HUES64 (cell line): ENCODE measurements around the gene TTC14.
"Not testable (repeated sequence)": the region's sequence is repeated elsewhere in the genome, so short reads cannot be mapped to it uniquely, and the experiment has no call there.

Experiments used
- H3K27ac ChIP-seq: 2 replicates; pipeline ENCODE4 v1.7.0; 2013; ENCODE audit warnings: low read depth, low read length, inconsistent platforms
- H3K27me3 ChIP-seq: 2 replicates; pipeline ENCODE4 v1.6.1; 2013; ENCODE audit warnings: mild to moderate bottlenecking, low read length; ENCODE audit not compliant: insufficient read depth
- H3K36me3 ChIP-seq: 2 replicates; pipeline ENCODE4 v1.6.1; 2013; ENCODE audit warnings: mild to moderate bottlenecking, low read length; ENCODE audit not compliant: insufficient read depth
- H3K4me1 ChIP-seq: 2 replicates; pipeline ENCODE4 v1.6.1; 2013; ENCODE audit warnings: mild to moderate bottlenecking, low read length, moderate library complexity; ENCODE audit not compliant: insufficient read depth
- H3K4me3 ChIP-seq: 2 replicates; pipeline ENCODE4 v1.5.1; 2013; ENCODE audit warnings: mild to moderate bottlenecking, low read length, moderate library complexity
- H3K9ac ChIP-seq: 2 replicates; pipeline ENCODE4 v1.6.1; 2013; ENCODE audit warnings: mild to moderate bottlenecking, low read depth, low read length
- H3K9me3 ChIP-seq: 2 replicates; pipeline ENCODE4 v1.6.1; 2013; ENCODE audit warnings: low read depth, low read length; ENCODE audit not compliant: insufficient read depth
- WGBS: fragments of 150-250, 120-280 bp; methylation state at CpG from one replicate; pipeline ENCODE4 v1.1.7; 2013; ENCODE audit warnings: missing lambda C conversion rate; 5-methylcytosine and 5-hydroxymethylcytosine counted together

The TTC14 gene

DNA sequence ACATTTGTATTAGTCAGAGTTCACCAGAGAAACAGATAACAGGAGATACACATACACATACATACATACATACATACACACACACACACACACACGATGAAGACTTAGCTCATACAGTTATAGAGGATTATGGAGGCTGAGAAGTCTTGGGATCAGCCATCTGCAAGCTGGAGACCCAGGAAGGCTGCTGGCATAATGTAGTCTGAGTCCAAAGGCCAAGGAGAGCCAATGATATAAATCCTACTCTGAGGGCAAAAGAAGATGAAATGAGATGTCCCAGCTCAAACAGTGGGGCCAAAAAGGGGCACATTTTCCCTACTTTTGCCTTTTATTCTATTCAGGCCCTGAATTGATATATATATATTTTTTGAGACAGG lies 6.4 kb upstream of the TTC14 start:
- no CpG with 5 or more reads among the region's 1 CpG for WGBS
- no peaks in the 10 kb centered on the region for H3K4me1 ChIP-seq
- H3K27ac ChIP-seq: no peak overlapping the region
- no peak overlapping the region for H3K4me3 ChIP-seq
- no peaks in the 10 kb centered on the region for H3K36me3 ChIP-seq
- no peak overlapping the region for H3K9ac ChIP-seq
- H3K9me3 ChIP-seq: no peaks in the 10 kb centered on the region
- peaks cover 30% of the 10 kb centered on the region for H3K27me3 ChIP-seq

DNA sequence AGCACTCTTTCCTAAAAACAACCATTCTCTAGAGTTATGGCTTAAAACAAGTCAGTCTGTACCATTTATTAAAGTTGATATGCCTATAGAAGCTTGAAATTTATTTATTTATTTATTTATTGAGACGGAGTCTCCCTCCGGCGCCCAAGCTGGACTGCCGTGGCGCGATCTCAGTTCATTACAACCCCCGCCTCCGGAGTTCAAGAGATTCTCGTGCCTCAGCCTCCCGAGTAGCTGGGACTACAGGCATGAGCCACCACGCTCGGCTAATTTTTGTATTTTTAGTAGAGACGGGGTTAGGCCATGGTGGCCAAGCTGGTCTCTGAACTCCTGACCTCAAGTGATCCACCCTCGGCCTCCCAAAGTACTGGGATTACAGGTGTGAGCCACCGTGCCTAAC lies 1.5 kb upstream of the TTC14 start:
- peaks cover 10% of the 10 kb centered on the region; the same call in 1 of the 2 replicates for H3K4me1 ChIP-seq
- WGBS: 95% methylated on average over 15 of the region's 15 CpGs

DNA sequence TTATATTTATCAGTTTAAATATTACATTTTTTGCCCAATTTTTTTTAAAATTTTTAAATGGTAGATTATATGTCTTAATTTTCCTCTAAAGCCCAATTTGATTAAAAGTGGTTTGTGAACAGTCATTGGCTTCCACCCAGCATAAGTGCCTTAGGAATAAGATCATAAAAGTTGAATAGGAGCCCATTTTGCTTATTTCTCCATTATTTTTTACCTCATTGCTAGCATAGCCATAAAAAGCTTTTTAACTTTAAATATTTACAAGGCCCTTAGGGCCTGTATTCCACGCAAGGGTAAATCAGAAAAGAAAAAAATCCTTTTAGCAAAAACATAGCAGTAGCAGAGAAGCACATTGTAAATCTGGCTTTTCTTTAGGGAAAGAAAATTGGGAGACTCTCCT lies 9.0 kb downstream of the TTC14 start:
- Histone ChIP-seq H3K9ac (no peak overlapping the region), H3K36me3 (peaks cover 87% of the 10 kb centered on the region), H3K9me3 (no peaks in the 10 kb centered on the region), H3K4me1 (no peaks in the 10 kb centered on the region), H3K27me3 (no peaks in the 10 kb centered on the region), H3K27ac (no peak overlapping the region), H3K4me3 (no peak overlapping the region)
- WGBS: 100% methylated on average over 1 of the region's 1 CpG

More for the DNA sequence above, 1.5 kb upstream of the TTC14 start:
- peaks cover 18% of the 10 kb centered on the region for H3K36me3 ChIP-seq
- H3K4me3 ChIP-seq: no peak overlapping the region
- H3K9me3 ChIP-seq: no peaks in the 10 kb centered on the region
- H3K27me3 ChIP-seq: peaks cover 38% of the 10 kb centered on the region
- no peak overlapping the region for H3K9ac ChIP-seq
- H3K27ac ChIP-seq: no peak overlapping the region

DNA sequence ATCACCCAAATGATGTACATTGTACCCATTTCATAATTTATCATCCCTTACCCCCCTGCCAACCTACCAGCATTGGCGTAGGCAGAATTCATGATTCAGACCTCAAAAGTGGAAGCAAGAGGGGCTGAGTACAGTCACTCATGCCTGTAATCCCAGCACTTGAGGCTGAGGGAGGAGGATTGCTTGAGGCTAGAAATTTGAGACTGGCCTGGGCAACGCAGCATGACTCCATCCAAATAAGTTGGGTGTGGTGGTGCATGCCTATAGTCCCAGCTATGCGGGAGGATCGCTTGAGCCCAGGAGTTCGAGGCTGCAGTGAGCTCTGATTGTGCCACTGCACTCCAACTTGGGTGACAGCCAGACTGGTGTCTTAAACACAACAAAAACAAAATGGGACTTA lies 10.4 kb downstream of the TTC14 start:
- Histone ChIP-seq H3K9ac (no peak overlapping the region), H3K27ac (no peak overlapping the region), H3K36me3 (peaks cover 73% of the 10 kb centered on the region), H3K9me3 (no peaks in the 10 kb centered on the region), H3K4me3 (no peak overlapping the region), H3K4me1 (no peaks in the 10 kb centered on the region), H3K27me3 (no peaks in the 10 kb centered on the region)
- 97% methylated on average over 5 of the region's 5 CpGs for WGBS

DNA sequence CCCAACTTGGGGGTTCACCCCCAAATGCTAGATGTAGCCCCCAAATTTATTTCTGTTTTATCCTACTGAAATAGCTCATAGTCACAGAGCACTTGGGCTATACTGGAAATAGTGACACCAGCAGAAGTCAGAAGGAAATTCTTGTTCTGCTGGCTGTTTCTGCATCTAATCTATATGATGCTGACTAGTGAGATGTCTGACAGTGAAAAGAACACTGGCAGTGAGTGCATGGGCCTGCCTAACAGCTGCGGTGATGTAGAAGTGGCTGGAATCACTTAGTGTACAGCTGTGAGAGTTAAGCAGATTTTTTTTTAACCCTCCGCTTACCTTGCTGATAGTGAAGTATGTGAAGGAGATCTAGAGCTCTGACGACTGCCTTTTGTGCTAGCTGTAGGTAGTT lies 14.0 kb downstream of the TTC14 start:
- WGBS: 85% methylated on average over 3 of the region's 3 CpGs
- H3K4me3 ChIP-seq: no peak overlapping the region
- H3K27ac ChIP-seq: no peak overlapping the region
- H3K4me1 ChIP-seq: no peaks in the 10 kb centered on the region
- H3K9me3 ChIP-seq: no peaks in the 10 kb centered on the region
- peaks cover 44% of the 10 kb centered on the region for H3K36me3 ChIP-seq
- no peak overlapping the region for H3K9ac ChIP-seq
- H3K27me3 ChIP-seq: no peaks in the 10 kb centered on the region

DNA sequence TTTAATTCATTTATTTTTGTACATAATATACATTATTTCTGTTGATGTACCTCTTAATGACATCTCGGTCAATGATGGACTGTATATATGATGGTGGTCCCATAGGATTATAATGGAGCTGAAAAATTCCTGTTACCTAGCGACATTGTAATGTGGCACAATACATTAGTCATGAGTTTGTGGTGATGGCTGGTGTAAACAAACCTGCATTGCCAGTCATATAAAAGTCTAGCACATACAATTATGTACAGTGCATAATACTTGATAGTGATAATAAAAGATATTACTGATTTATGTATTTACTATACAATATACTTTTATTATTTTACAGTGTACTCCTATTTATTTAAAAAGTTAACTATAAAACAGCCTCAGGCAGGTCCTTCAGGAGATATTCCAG lies 15.1 kb downstream of the TTC14 start:
- Histone ChIP-seq H3K27ac (no peak overlapping the region), H3K9me3 (no peaks in the 10 kb centered on the region), H3K4me1 (no peaks in the 10 kb centered on the region), H3K27me3 (no peaks in the 10 kb centered on the region), H3K4me3 (no peak overlapping the region), H3K36me3 (peaks cover 33% of the 10 kb centered on the region), H3K9ac (no peak overlapping the region)
- 100% methylated on average over 2 of the region's 2 CpGs for WGBS

DNA sequence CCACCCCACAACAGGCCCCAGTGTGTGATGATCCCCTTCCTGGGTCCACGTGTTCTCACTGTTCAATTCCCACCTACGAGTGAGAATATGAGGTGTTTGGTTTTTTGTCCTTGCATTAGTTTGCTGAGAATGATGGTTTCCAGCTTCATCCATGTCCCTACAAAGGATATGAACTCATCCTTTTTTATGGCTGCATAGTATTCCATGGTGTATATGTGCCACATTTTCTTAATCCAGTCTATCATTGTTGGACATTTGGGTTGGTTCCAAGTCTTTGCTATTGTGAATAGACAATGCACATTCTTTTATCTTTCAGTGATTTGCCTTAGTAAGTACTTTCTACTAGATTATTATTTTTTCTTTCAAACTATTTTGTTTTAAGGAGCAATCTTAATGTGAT lies 16.6 kb downstream of the TTC14 start:
- 91% methylated on average over 2 of the region's 2 CpGs for WGBS
- H3K9ac ChIP-seq, H3K27ac ChIP-seq, H3K4me1 ChIP-seq, H3K4me3 ChIP-seq, H3K27me3 ChIP-seq, H3K9me3 ChIP-seq: not testable (repeated sequence)
- peaks cover 19% of the 10 kb centered on the region for H3K36me3 ChIP-seq

DNA sequence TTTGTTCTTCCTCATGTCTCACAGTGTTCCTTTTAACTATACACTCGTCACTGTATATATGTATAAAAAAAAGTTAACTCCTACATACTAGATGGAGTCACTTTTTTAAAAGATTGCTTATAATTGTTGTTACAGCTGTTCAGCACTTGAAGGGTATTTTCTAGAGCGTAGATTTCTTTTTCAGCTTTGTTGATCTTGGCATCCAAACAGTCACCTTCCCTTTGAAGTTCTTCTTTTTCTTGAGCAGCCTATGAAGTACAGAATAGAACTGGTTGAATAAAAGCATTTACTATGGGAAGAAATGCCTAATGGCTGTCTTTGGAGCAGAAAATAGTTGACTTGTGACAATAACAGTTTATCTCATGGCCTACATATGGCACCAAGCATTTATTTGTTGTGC lies 17.8 kb downstream of the TTC14 start:
- WGBS: 90% methylated on average over 1 of the region's 2 CpGs
- Histone ChIP-seq H3K9me3 (no peaks in the 10 kb centered on the region), H3K27ac (no peak overlapping the region), H3K4me1 (0 out of 2 replicates have a peak, but pooled peaks cover 2% of the 10 kb centered on the region), H3K27me3 (no peaks in the 10 kb centered on the region), H3K36me3 (peaks cover 16% of the 10 kb centered on the region), H3K4me3 (no peak overlapping the region), H3K9ac (no peak overlapping the region)

DNA sequence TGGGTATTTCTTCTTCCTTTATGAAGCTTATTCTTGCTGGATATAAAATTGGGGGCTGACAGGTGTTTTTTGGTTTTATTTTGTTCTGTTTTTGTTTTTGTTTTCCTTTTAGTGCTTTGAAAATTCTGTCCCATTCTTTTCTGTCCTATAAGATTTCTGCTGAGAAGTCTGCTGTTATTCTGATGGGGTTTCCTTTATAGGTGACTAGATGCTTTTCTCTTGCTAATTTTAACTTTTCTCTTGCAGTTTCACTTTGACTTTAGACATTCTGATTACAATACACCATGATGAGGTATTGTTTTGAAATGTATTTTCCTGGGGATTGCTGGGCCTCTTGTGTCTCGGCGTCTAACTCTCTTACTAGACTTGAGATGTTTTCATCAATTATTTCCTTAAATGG lies 22.8 kb downstream of the TTC14 start:
- Histone ChIP-seq H3K9ac (no peak overlapping the region), H3K36me3 (0 out of 2 replicates have a peak, but pooled peaks cover 3% of the 10 kb centered on the region), H3K27ac (peak overlapping the region; percentile 46; the same call in 1 of the 2 replicates), H3K4me1 (peaks cover 2% of the 10 kb centered on the region; the same call in 1 of the 2 replicates), H3K4me3 (0 out of 2 replicates have a peak overlapping the region, but pooled peaks have one; percentile 4), H3K9me3 (no peaks in the 10 kb centered on the region), H3K27me3 (no peaks in the 10 kb centered on the region)
- WGBS: 75% methylated on average over 2 of the region's 2 CpGs

DNA sequence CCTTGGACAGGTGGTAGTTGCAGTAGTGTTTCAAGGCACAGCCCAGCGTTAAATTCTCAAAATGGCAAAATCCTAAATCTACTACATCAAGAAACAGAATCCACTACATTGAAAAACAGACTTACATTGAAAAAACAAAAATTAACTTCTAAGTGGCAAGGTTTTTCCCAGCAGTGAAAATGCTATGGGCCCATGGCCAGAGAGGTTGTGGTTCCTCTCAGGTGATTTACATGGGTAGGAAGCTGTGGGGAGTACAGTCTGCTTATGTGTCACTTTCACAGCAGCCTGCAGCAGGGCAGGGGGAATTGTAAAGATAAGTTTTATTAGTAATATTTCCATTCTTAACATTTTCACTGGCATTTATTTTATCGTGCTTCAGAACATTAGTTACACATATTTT lies 24.9 kb downstream of the TTC14 start:
- 0 out of 2 replicates have a peak, but pooled peaks cover 3% of the 10 kb centered on the region for H3K36me3 ChIP-seq
- no peak overlapping the region for H3K9ac ChIP-seq
- no peak overlapping the region for H3K27ac ChIP-seq
- no peak overlapping the region for H3K4me3 ChIP-seq
- H3K9me3 ChIP-seq: no peaks in the 10 kb centered on the region
- H3K27me3 ChIP-seq: no peaks in the 10 kb centered on the region
- peaks cover 2% of the 10 kb centered on the region; the same call in 1 of the 2 replicates for H3K4me1 ChIP-seq
- WGBS: 93% methylated on average over 1 of the region's 2 CpGs

DNA sequence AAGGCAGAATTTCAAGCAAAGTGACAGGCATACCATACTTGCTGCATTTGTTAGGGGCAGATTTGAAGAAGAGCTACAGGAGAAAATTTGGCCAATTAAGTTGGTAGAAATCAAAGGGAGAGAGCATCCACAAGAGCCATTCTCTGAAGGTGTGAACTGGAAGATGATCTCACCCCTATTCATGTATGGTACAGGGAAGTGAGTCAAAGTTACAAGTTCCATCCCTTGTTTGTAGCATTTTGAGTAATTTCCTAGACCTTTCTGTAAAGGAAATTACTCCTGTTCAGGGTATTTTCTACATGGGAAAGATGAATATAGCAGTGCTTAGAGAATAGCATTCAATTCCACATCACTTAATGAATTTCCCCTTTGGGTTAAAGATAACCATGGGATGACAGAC lies 28.4 kb downstream of the TTC14 start:
- H3K36me3 ChIP-seq: no peaks in the 10 kb centered on the region
- H3K27ac ChIP-seq: no peak overlapping the region
- H3K4me1 ChIP-seq: no peaks in the 10 kb centered on the region
- H3K9me3 ChIP-seq: no peaks in the 10 kb centered on the region
- H3K4me3 ChIP-seq: no peak overlapping the region
- H3K27me3 ChIP-seq: no peaks in the 10 kb centered on the region
- H3K9ac ChIP-seq: no peak overlapping the region

DNA sequence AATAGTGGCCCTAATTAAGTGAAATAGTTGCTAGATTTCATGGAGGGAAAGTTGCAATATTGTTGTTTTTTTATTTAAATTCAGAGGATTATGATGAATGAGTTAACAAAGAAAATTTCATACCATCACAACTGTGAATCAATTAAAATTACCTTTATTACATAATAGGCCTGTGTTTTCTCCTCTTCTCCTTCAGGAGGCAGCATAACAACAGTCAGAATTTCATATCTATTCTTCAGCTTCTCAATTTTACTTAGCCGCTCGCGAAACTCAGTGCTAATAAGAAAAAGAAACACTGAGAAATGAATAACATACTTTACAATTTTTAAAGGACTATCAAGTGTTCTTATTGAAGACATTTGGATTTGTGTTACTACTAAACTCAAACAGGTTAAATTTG lies 29.4 kb downstream of the TTC14 start:
- H3K36me3 ChIP-seq: no peaks in the 10 kb centered on the region
- H3K27me3 ChIP-seq: no peaks in the 10 kb centered on the region
- H3K9ac ChIP-seq: no peak overlapping the region
- no peaks in the 10 kb centered on the region for H3K9me3 ChIP-seq
- no peak overlapping the region for H3K27ac ChIP-seq
- no peaks in the 10 kb centered on the region for H3K4me1 ChIP-seq
- WGBS: 100% methylated on average over 3 of the region's 3 CpGs
- H3K4me3 ChIP-seq: no peak overlapping the region
